Spleen (tissue), 11 donors: ENCODE results near the gene AP5B1. TPM values are rescaled to one million over a fixed set of nuclear protein-coding genes. Genes with fewer than 3 reads are reported as not detected.

Experiments
- DNase-seq: peaks from one replicate; pipeline ENCODE4 v3.0.0-alpha.2; 2020
- H3K27ac ChIP-seq, 8 donors: fragments of 200-600 bp; sonication (generic) in 7 of 8; 1 replicate in 4 of 8; 2 replicates in 4 of 8; pipeline versions ENCODE4 v1.5.0 to v1.8.0; 2016 to 2021; ENCODE audit warnings: inconsistent platforms in 4 of 8, mild to moderate bottlenecking in 4 of 8, moderate library complexity in 1 of 8
- H3K27me3 ChIP-seq, 7 donors: fragments of 200-600 bp; sonication (generic) in 6 of 7; replicated peaks in 1 of 7; 1 replicate in 4 of 7; 2 replicates in 3 of 7; pipeline versions ENCODE4 v1.5.0 to v1.8.0; 2016 to 2021; ENCODE audit warnings: inconsistent platforms in 3 of 7, mild to moderate bottlenecking in 1 of 7
- H3K36me3 ChIP-seq, 6 donors: fragments of 200-600 bp; sonication (generic) in 5 of 6; 1 replicate in 4 of 6; 2 replicates in 2 of 6; pipeline versions ENCODE4 v1.5.0 to v1.8.0; 2016 to 2021; ENCODE audit warnings: inconsistent platforms in 2 of 6
- H3K4me1 ChIP-seq, 6 donors: fragments of 200-600 bp; sonication (generic) in 5 of 6; 1 replicate in 3 of 6; 2 replicates in 3 of 6; pipeline versions ENCODE4 v1.5.0 to v1.8.0; 2016 to 2021; ENCODE audit warnings: inconsistent platforms in 3 of 6
- H3K4me3 ChIP-seq, 8 donors: fragments of 200-600 bp; sonication (generic) in 7 of 8; 1 replicate in 4 of 8; 2 replicates in 4 of 8; pipeline versions ENCODE4 v1.5.0 to v1.8.0; 2016 to 2021; ENCODE audit warnings: inconsistent platforms in 4 of 8, mild to moderate bottlenecking in 4 of 8, moderate library complexity in 2 of 8
- H3K9me3 ChIP-seq, 8 donors: fragments of 200-600 bp; sonication (generic) in 7 of 8; 1 replicate in 4 of 8; 2 replicates in 4 of 8; pipeline versions ENCODE4 v1.5.0 to v1.8.0; 2016 to 2021; ENCODE audit warnings: inconsistent platforms in 4 of 8
- POLR2A ChIP-seq, 3 donors: fragments of 450-650 bp; IDR thresholded peaks; one replicate each; pipeline ENCODE4 v1.5.1; 2017; ENCODE audit warnings: antibody characterized with exemption in 3 of 3, mild to moderate bottlenecking in 1 of 3
- POLR2AphosphoS5 ChIP-seq, 3 donors: sonication (generic); formaldehyde crosslinking; IDR thresholded peaks; one replicate each; pipeline ENCODE4 v1.5.1; 2017; ENCODE audit warnings: antibody characterized with exemption in 3 of 3
- WGBS, 5 donors: extraction: QIAGEN DNeasy Blood & Tissue Kit in 3 of 5; methylation state at CpG; one replicate each; pipeline versions ENCODE4 v1.1.5 to v1.1.7; 2013 to 2018; 5-methylcytosine and 5-hydroxymethylcytosine counted together
- intact Hi-C: fragments of 100-400 bp; cut with DNase I; formaldehyde crosslinking; loops from one replicate; pipeline ENCODE4 v1.15.0; 2023; ENCODE audit warnings: low total_unique reads
- polyA plus RNA-seq, 3 donors: library from polyadenylated mRNA; stranded (reverse); fragments of 200-250 nt; gene quantifications; one replicate each; pipeline ENCODE4 v1.2.1, GENCODE V29; 2013
- total RNA-seq, 7 donors: library from RNA; depleted of rRNA in 3 of 7; stranded (reverse); fragments of >200 nt in 3 of 7; fragmentation: NEBNext Ultra II Directional in 4 of 7; extraction: Animal tissue kit (Norgen Biotek cat#: 25700) in 4 of 7; gene quantifications; one replicate each; pipeline versions ENCODE4 v1.1.0 to v1.2.1, GENCODE V29; 2016 to 2021
- TF ChIP-seq, protein P1 (sequence below), 11 experiments: fragments of 200-600 bp in 7 of 11; fragments of 450-650 bp in 4 of 11; sonication (generic) in 4 of 11; IDR thresholded peaks in 8 of 11; conservative IDR thresholded peaks in 3 of 11; 1 replicate in 7 of 11; 2 replicates in 4 of 11; pipeline versions ENCODE4 v1.4.0 to v1.8.0; 2016 to 2021; ENCODE audit warnings: antibody characterized with exemption in 11 of 11, inconsistent platforms in 4 of 11, mild to moderate bottlenecking in 1 of 11
- donor health status: healthy with polysubstance abuse.
- donor health status: DM: no; HTN: no; CAD: no; lungs with moderate emphysema.
- donor health status: DM: no; HTN: no; CAD: no.
- donor health status: Bipolar disorder and iron deficiency.
- donor health status: healthy.
- donor health status: DM: no; HTN: no; CAD: no.
- donor health status: DM: yes; HTN: yes; CAD: no.

Gene AP5B1
- total and polyA plus RNA-seq, 10 donors = 2.8 to 58.9 (median 29.8) TPM

DNA sequence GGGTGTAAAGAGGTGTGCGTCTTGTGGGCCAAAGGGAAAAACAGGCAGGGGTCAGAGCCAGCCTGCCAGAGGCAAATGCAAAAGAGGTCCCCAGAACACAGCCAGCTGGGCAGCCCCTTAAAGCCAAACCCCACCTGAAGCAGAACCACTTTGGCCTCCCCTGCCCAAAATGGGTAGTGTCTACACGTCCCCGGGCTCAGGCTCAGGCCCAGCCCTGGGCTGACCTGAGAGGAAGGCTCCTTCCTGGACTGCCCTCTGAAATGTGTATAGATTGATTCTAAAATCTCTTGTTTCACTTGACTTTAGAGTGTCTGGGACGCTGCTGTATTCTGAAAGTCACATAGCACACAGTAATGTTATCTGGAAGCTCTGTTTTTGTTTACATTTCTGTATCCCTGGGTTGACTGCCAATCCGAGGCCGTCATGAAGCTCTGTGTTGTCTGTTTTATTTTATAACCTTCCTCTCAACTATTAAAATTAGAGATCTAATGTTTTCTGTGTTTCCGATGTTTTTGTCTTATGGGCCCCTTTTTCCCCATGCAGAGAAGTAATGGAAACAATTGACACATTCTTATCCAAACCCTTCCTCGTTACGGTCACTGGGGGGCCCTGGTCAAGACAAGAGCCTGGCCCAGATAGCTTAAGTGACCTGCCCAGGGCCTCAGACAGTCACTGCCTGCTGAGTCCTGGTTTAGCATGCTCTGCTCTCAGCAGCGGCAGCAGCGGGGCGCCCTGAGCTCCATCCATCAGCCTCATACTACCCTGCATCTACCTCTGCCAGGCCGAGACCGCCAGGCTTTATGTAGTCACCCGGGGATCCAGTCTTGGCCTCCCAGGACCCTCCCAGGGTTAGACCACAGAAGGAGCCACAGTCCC, 16.2 kb upstream of the AP5B1 start:
- no peak overlapping the region for H3K27ac ChIP-seq
- H3K9me3 ChIP-seq = no peaks in the 10 kb centered on the region
- H3K27me3 ChIP-seq = peaks cover 0 to 58% (median 11%) of the 10 kb centered on the region in 7 donors
- H3K4me3 ChIP-seq = no peak overlapping the region
- no peak for DNase-seq
- TF ChIP-seq POLR2AphosphoS5 (IDR thresholded peaks at IDR 0.05) (no peak), POLR2A (IDR thresholded peaks at IDR 0.05) (no peak)
- TF ChIP-seq, protein P1, sequence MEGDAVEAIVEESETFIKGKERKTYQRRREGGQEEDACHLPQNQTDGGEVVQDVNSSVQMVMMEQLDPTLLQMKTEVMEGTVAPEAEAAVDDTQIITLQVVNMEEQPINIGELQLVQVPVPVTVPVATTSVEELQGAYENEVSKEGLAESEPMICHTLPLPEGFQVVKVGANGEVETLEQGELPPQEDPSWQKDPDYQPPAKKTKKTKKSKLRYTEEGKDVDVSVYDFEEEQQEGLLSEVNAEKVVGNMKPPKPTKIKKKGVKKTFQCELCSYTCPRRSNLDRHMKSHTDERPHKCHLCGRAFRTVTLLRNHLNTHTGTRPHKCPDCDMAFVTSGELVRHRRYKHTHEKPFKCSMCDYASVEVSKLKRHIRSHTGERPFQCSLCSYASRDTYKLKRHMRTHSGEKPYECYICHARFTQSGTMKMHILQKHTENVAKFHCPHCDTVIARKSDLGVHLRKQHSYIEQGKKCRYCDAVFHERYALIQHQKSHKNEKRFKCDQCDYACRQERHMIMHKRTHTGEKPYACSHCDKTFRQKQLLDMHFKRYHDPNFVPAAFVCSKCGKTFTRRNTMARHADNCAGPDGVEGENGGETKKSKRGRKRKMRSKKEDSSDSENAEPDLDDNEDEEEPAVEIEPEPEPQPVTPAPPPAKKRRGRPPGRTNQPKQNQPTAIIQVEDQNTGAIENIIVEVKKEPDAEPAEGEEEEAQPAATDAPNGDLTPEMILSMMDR (IDR thresholded peaks at IDR 0.05 in 8 of 11, conservative IDR thresholded peaks at IDR 0.05 in 3 of 11) = no peak
- no peaks in the 10 kb centered on the region for H3K36me3 ChIP-seq
- peaks cover 0 to 6% (median 3%) of the 10 kb centered on the region in 6 donors for H3K4me1 ChIP-seq
- 72 to 91% (median 86%) methylated on average over 12 to 15 of the region's 15 CpGs for WGBS, 5 donors
- intact Hi-C loops = no loop called here

DNA sequence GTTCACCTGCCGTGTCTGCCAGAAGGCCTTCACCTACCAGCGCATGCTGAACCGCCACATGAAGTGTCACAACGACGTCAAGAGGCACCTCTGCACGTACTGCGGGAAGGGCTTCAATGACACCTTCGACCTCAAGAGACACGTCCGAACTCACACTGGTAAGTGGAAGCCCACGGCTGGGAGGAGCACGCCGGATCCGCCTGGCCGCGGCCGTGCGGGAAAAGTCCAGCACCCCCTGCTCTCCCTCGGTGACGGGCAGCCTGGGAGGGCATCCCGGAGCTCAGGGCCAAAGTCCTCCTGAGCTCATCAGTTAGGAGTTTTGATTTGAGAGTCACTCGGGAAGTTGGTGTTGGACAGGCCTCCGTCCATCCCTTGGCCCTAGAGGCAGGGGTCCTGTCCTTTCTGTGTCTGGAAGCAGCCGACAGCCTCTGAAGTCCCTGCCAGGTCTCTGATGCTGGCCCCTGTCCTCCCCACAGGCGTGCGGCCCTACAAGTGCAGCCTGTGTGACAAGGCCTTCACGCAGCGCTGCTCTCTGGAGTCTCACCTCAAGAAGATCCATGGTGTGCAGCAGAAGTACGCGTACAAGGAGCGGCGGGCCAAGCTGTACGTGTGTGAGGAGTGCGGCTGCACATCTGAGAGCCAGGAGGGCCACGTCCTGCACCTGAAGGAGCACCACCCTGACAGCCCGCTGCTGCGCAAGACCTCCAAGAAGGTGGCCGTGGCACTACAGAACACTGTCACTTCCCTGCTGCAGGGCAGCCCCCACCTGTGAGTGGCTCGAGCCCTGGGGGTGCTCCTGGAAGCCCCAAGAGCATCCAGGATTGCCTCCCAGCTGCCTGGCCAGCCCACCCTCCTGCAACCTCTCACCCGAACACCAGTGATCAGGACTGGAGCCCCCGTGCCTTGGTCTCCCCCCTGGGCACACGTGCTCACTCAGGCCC, 14.1 kb upstream of the AP5B1 start:
- Histone ChIP-seq H3K36me3 (no peaks in the 10 kb centered on the region), H3K4me3 (no peak overlapping the region), H3K27me3 (peaks cover 0 to 56% (median 0%) of the 10 kb centered on the region in 7 donors), H3K4me1 (peaks cover 0 to 18% (median 12%) of the 10 kb centered on the region in 6 donors), H3K9me3 (no peaks in the 10 kb centered on the region), H3K27ac (no peak overlapping the region)
- TF ChIP-seq POLR2A (IDR thresholded peaks at IDR 0.05) (no peak), POLR2AphosphoS5 (IDR thresholded peaks at IDR 0.05) (no peak)
- TF ChIP-seq, protein P1 (IDR thresholded peaks at IDR 0.05 in 8 of 11, conservative IDR thresholded peaks at IDR 0.05 in 3 of 11) = no peak
- intact Hi-C loops = no loop called here
- 89 to 93% (median 91%) methylated on average over 29 to 42 of the region's 42 CpGs for WGBS, 5 donors
- DNase-seq = no peak

DNA sequence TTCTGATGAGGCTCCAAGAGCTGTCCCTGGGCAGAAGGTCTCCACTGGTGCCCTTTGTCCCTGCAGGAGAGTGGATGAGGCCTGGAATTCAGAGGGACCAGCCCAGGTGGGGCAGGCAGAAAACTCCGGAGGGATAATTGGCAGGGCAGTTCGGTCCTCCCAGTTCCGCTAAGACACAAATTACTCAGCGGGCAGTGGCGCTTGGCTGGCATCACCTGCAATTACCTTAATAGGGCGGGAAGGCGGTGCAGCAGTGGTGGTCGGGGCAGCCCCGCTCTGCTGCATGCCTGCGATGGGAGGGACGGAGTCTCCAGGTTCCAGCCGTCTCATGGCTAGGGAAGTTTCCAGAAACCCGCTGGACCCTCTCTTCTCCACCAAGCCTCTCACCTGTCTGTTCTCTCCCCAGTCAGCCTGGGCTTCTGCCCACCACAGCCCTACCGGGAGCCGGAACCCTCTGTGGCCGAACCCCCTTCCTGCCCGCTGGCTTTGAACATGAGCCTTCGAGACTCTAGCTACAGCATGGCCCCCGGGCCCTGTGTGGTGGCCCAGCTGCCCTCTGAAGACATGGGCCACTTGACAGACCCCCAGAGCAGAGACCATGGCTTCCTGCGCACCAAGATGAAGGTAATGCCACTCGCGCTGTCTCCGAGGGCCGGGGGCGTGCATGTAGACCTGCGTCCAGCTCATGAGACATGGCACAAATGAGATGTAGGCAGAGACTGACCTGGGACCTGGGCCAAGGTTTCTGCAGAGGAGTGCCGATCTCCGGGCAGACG, 13.0 kb upstream of the AP5B1 start:
- TF ChIP-seq, protein P1 (IDR thresholded peaks at IDR 0.05 in 8 of 11, conservative IDR thresholded peaks at IDR 0.05 in 3 of 11) = no peak
- no peak for TF ChIP-seq POLR2AphosphoS5 (IDR thresholded peaks at IDR 0.05)
- no peak for TF ChIP-seq POLR2A (IDR thresholded peaks at IDR 0.05)
- peaks cover 0 to 21% (median 13%) of the 10 kb centered on the region in 6 donors for H3K4me1 ChIP-seq
- H3K9me3 ChIP-seq = no peaks in the 10 kb centered on the region
- H3K4me3 ChIP-seq = no peak overlapping the region
- WGBS, 5 donors = 90 to 94% (median 91%) methylated on average over 25 to 29 of the region's 29 CpGs
- DNase-seq = no peak
- intact Hi-C loops = no loop called here
- no peaks in the 10 kb centered on the region for H3K36me3 ChIP-seq
- H3K27me3 ChIP-seq = peaks cover 0 to 61% (median 8%) of the 10 kb centered on the region in 7 donors
- H3K27ac ChIP-seq = no peak overlapping the region
